GM12801 (cell line): Measurements from ENCODE around the gene SEMA3F.

Experiments used
- CTCF ChIP-seq: IDR thresholded peaks from one replicate; pipeline ENCODE4 v1.5.1; 2011; ENCODE audit warnings: control low read depth; ENCODE audit not compliant: insufficient read length; ENCODE audit errors: extremely low read depth

Gene SEMA3F

GRCh38 chr3:50192689-50193141 lies 37.6 kb downstream of the SEMA3F start:
- peak; percentile 25 for TF ChIP-seq CTCF

- no peak for TF ChIP-seq CTCF
These were observed 38.2 kb downstream of the SEMA3F start for GRCh38 chr3:50193286-50193685.

GRCh38 chr3:50193746-50194127 lies 38.6 kb downstream of the SEMA3F start:
- no peak for TF ChIP-seq CTCF

GRCh38 chr3:50194128-50194902 lies 39.2 kb downstream of the SEMA3F start:
- TF ChIP-seq CTCF = no peak

- no peak for TF ChIP-seq CTCF
These were observed 39.9 kb downstream of the SEMA3F start for GRCh38 chr3:50194903-50195500.

- TF ChIP-seq CTCF = no peak
These were observed 40.6 kb downstream of the SEMA3F start for GRCh38 chr3:50195501-50196252.

- TF ChIP-seq CTCF = no peak
These were observed 41.2 kb downstream of the SEMA3F start for GRCh38 chr3:50196253-50196801.
